Glutamatergic neuron (in vitro differentiated cells): ENCODE data around the gene SEMA4G. TPM values are rescaled to one million over a fixed set of nuclear protein-coding genes. Genes with fewer than 3 reads are reported as not detected.

ENCODE experiments used
- DNase-seq: peaks from one replicate; pipeline ENCODE4 v3.0.0; 2022
- H3K27ac Mint-ChIP-seq: one replicate; pipeline ENCODE4 v1.8.0; 2020; ENCODE audit warnings: mild to moderate bottlenecking, mixed read lengths, inconsistent platforms; ENCODE audit not compliant: unreplicated experiment
- H3K27me3 Mint-ChIP-seq: one replicate; pipeline ENCODE4 v1.8.0; 2020; ENCODE audit warnings: mild to moderate bottlenecking, moderate library complexity, mixed read lengths, inconsistent platforms; ENCODE audit not compliant: unreplicated experiment
- H3K36me3 Mint-ChIP-seq: one replicate; pipeline ENCODE4 v1.8.0; 2020; ENCODE audit warnings: mild to moderate bottlenecking, mixed read lengths, inconsistent platforms; ENCODE audit not compliant: unreplicated experiment
- H3K4me1 Mint-ChIP-seq: one replicate; pipeline ENCODE4 v1.8.0; 2020; ENCODE audit warnings: mild to moderate bottlenecking, low read depth, mixed read lengths, inconsistent platforms; ENCODE audit not compliant: unreplicated experiment
- H3K4me3 Mint-ChIP-seq: one replicate; pipeline ENCODE4 v1.8.0; 2020; ENCODE audit warnings: mild to moderate bottlenecking, mixed read lengths, inconsistent platforms; ENCODE audit not compliant: unreplicated experiment
- H3K9me3 Mint-ChIP-seq: one replicate; pipeline ENCODE4 v1.8.0; 2020; ENCODE audit warnings: mild to moderate bottlenecking, moderate library complexity, mixed read lengths, inconsistent platforms; ENCODE audit not compliant: unreplicated experiment
- CTCF ChIP-seq: fragments of 200-600 bp; sonication (generic); IDR thresholded peaks from one replicate; pipeline ENCODE4 v1.5.0; 2021; ENCODE audit not compliant: partially characterized antibody, unreplicated experiment
- total RNA-seq: library from RNA; stranded (reverse); fragmentation: NEBNext Ultra II Directional; extraction: Animal tissue kit (Norgen Biotek cat#: 25700); gene quantifications from one replicate; pipeline ENCODE4 v1.2.1, GENCODE V29; 2021; ENCODE audit not compliant: unreplicated experiment

The SEMA4G gene
- total RNA-seq, 1 donor from 2014 or later = 46.9 TPM

GRCh38 chr10:100977436-100977835 lies 8.1 kb downstream of the SEMA4G start:
- Mint-ChIP-seq H3K4me3 (no peak overlapping the region), H3K27ac (no peak overlapping the region), H3K4me1 (no peaks in the 10 kb centered on the region), H3K27me3 (peaks cover 8% of the 10 kb centered on the region), H3K9me3 (peaks cover 2% of the 10 kb centered on the region), H3K36me3 (peaks cover 6% of the 10 kb centered on the region)
- DNase-seq = no peak
- TF ChIP-seq CTCF = no peak

- H3K4me1 Mint-ChIP-seq = no peaks in the 10 kb centered on the region
- no peak overlapping the region for H3K4me3 Mint-ChIP-seq
- TF ChIP-seq CTCF = no peak
- H3K36me3 Mint-ChIP-seq = peaks cover 6% of the 10 kb centered on the region
- DNase-seq = no peak
- H3K27ac Mint-ChIP-seq = no peak overlapping the region
- H3K27me3 Mint-ChIP-seq = peaks cover 9% of the 10 kb centered on the region
- peaks cover 2% of the 10 kb centered on the region for H3K9me3 Mint-ChIP-seq
Measured at GRCh38 chr10:100978121-100978900, 9.0 kb downstream of the SEMA4G start.

GRCh38 chr10:100978901-100979195 lies 9.5 kb downstream of the SEMA4G start:
- Mint-ChIP-seq H3K27ac (no peak overlapping the region), H3K27me3 (peaks cover 9% of the 10 kb centered on the region), H3K4me3 (no peak overlapping the region), H3K4me1 (no peaks in the 10 kb centered on the region), H3K9me3 (peaks cover 2% of the 10 kb centered on the region), H3K36me3 (peaks cover 6% of the 10 kb centered on the region)
- no peak for TF ChIP-seq CTCF
- DNase-seq = no peak

GRCh38 chr10:100979791-100980272 lies 10.5 kb downstream of the SEMA4G start:
- TF ChIP-seq CTCF = no peak
- peaks cover 6% of the 10 kb centered on the region for H3K36me3 Mint-ChIP-seq
- peaks cover 9% of the 10 kb centered on the region for H3K27me3 Mint-ChIP-seq
- no peak overlapping the region for H3K4me3 Mint-ChIP-seq
- H3K27ac Mint-ChIP-seq = no peak overlapping the region
- H3K4me1 Mint-ChIP-seq = no peaks in the 10 kb centered on the region
- DNase-seq = no peak
- peaks cover 2% of the 10 kb centered on the region for H3K9me3 Mint-ChIP-seq

GRCh38 chr10:100980311-100980710 lies 11.0 kb downstream of the SEMA4G start:
- Mint-ChIP-seq H3K9me3 (peaks cover 2% of the 10 kb centered on the region), H3K27ac (peak overlapping the region; percentile 52), H3K36me3 (peaks cover 6% of the 10 kb centered on the region), H3K4me3 (no peak overlapping the region), H3K27me3 (peaks cover 9% of the 10 kb centered on the region), H3K4me1 (no peaks in the 10 kb centered on the region)
- no peak for DNase-seq
- no peak for TF ChIP-seq CTCF
